Parathyroid adenoma (tissue), 2 donors: ENCODE results near the gene NEURL3.

Source experiments
- H2AFZ ChIP-seq: fragments of 300-600 bp; sonication (generic); one replicate; pipeline ENCODE4 v1.7.0; 2017; ENCODE audit warnings: antibody characterized with exemption, mild to moderate bottlenecking
- H3K27ac ChIP-seq: fragments of 300-600 bp; sonication (generic); one replicate; pipeline ENCODE4 v1.7.0; 2017
- H3K27me3 ChIP-seq: fragments of 300-600 bp; sonication (generic); one replicate; pipeline ENCODE4 v1.7.0; 2017; ENCODE audit warnings: low read length; ENCODE audit not compliant: control insufficient read depth, insufficient read depth
- H3K36me3 ChIP-seq: fragments of 300-600 bp; sonication (generic); one replicate; pipeline ENCODE4 v1.7.0; 2017; ENCODE audit warnings: low read length; ENCODE audit not compliant: control insufficient read depth, insufficient read depth
- H3K4me1 ChIP-seq: fragments of 300-600 bp; sonication (generic); one replicate; pipeline ENCODE4 v1.7.0; 2017; ENCODE audit warnings: control low read depth
- H3K4me2 ChIP-seq: fragments of 300-600 bp; sonication (generic); one replicate; pipeline ENCODE4 v1.7.0; 2017; ENCODE audit warnings: low read length
- H3K4me3 ChIP-seq: fragments of 300-600 bp; sonication (generic); one replicate; pipeline ENCODE4 v1.7.0; 2017; ENCODE audit warnings: low read depth, low read length
- H3K79me2 ChIP-seq: fragments of 300-600 bp; sonication (generic); one replicate; pipeline ENCODE4 v1.7.0; 2017; ENCODE audit warnings: control low read depth
- H3K9ac ChIP-seq: fragments of 300-600 bp; sonication (generic); one replicate; pipeline ENCODE4 v1.7.0; 2017; ENCODE audit warnings: mild to moderate bottlenecking
- H3K9me3 ChIP-seq: fragments of 300-600 bp; sonication (generic); one replicate; pipeline ENCODE4 v1.7.0; 2017; ENCODE audit warnings: low read length; ENCODE audit not compliant: control insufficient read depth
- CTCF ChIP-seq: fragments of 300-600 bp; sonication (generic); IDR thresholded peaks from one replicate; pipeline ENCODE4 v1.7.0; 2017; ENCODE audit warnings: antibody characterized with exemption, mild to moderate bottlenecking
- donor health status: primary hyperparathyroidism.

NEURL3 gene

GRCh38 chr2:96530474-96531357, 25.6 kb upstream of the NEURL3 start:
- Histone ChIP-seq H3K27ac (no peak overlapping the region), H3K79me2 (no peaks in the 10 kb centered on the region), H3K27me3 (no peaks in the 10 kb centered on the region), H3K4me3 (no peak overlapping the region), H3K9ac (no peak overlapping the region), H3K4me1 (peaks cover 28% of the 10 kb centered on the region), H2AFZ (no peak overlapping the region), H3K36me3 (no peaks in the 10 kb centered on the region), H3K9me3 (no peaks in the 10 kb centered on the region), H3K4me2 (no peak overlapping the region)
- TF ChIP-seq CTCF, result no peak

- no peak overlapping the region for H3K9ac ChIP-seq
- H3K79me2 ChIP-seq, result no peaks in the 10 kb centered on the region
- TF ChIP-seq CTCF, result no peak
- H2AFZ ChIP-seq, result no peak overlapping the region
- no peaks in the 10 kb centered on the region for H3K36me3 ChIP-seq
- H3K4me3 ChIP-seq, result no peak overlapping the region
- peaks cover 28% of the 10 kb centered on the region for H3K4me1 ChIP-seq
- no peaks in the 10 kb centered on the region for H3K9me3 ChIP-seq
- no peak overlapping the region for H3K27ac ChIP-seq
- H3K27me3 ChIP-seq, result no peaks in the 10 kb centered on the region
- no peak overlapping the region for H3K4me2 ChIP-seq
Measured at GRCh38 chr2:96530144-96530430, 24.9 kb upstream of the NEURL3 start.

- H3K79me2 ChIP-seq, result no peaks in the 10 kb centered on the region
- H3K27ac ChIP-seq, result no peak overlapping the region
- no peak for TF ChIP-seq CTCF
- H2AFZ ChIP-seq, result no peak overlapping the region
- no peak overlapping the region for H3K4me3 ChIP-seq
- no peaks in the 10 kb centered on the region for H3K9me3 ChIP-seq
- H3K36me3 ChIP-seq, result no peaks in the 10 kb centered on the region
- peaks cover 28% of the 10 kb centered on the region for H3K4me1 ChIP-seq
- no peaks in the 10 kb centered on the region for H3K27me3 ChIP-seq
- no peak overlapping the region for H3K9ac ChIP-seq
- no peak overlapping the region for H3K4me2 ChIP-seq
Measured at GRCh38 chr2:96529376-96530143, 24.4 kb upstream of the NEURL3 start.

- no peaks in the 10 kb centered on the region for H3K27me3 ChIP-seq
- H2AFZ ChIP-seq, result no peak overlapping the region
- H3K36me3 ChIP-seq, result no peaks in the 10 kb centered on the region
- TF ChIP-seq CTCF, result no peak
- no peaks in the 10 kb centered on the region for H3K9me3 ChIP-seq
- H3K79me2 ChIP-seq, result no peaks in the 10 kb centered on the region
- H3K4me2 ChIP-seq, result no peak overlapping the region
- H3K4me1 ChIP-seq, result peaks cover 28% of the 10 kb centered on the region
- no peak overlapping the region for H3K4me3 ChIP-seq
- no peak overlapping the region for H3K9ac ChIP-seq
- peak overlapping the region; percentile 40 for H3K27ac ChIP-seq
Measured at GRCh38 chr2:96528700-96529375, 23.7 kb upstream of the NEURL3 start.
